H1 (cell line): ENCODE data around the gene FARS2. TPM values are rescaled to one million over a fixed set of nuclear protein-coding genes. Genes with fewer than 3 reads are reported as not detected.

Experiments used
- CTCF ChIA-PET: fragments of 300-600 bp; sonication (Branson Sonifier 250); formaldehyde crosslinking; loops from one replicate; lab custom pipeline; 2021; ENCODE audit not compliant: partially characterized antibody; lab: Charles Lee
- POLR2A ChIA-PET: fragments of 300-600 bp; sonication (Branson Sonifier 250); formaldehyde crosslinking; loops from one replicate; lab custom pipeline; 2021; ENCODE audit warnings: inconsistent platforms; ENCODE audit not compliant: partially characterized antibody; lab: Charles Lee
- DNase-seq, 2 experiments: peaks; one replicate each; pipeline versions ENCODE4 v3.0.0 to v3.0.0-alpha.2; 2010 to 2022; ENCODE audit warnings: low spot score in 2 of 2, low read depth in 1 of 2, mixed read lengths in 1 of 2
- FAIRE-seq: peaks from 2 replicates; lab custom pipeline; 2011; peaks lifted over from hg19 to GRCh38; lab: Jason Lieb, UNC
- H2AFZ ChIP-seq: 2 replicates; pipeline ENCODE4 v1.8.1; 2012; ENCODE audit warnings: low read length, inconsistent platforms
- H2AK5ac ChIP-seq: 2 replicates; pipeline ENCODE4 v1.6.1; 2013; ENCODE audit warnings: low read depth, low read length
- H2BK120ac ChIP-seq: replicated peaks from 2 replicates; pipeline ENCODE3; 2013; ENCODE audit warnings: low read depth, low read length, inconsistent platforms
- H2BK12ac ChIP-seq: 2 replicates; pipeline ENCODE4 v1.6.1; 2013; ENCODE audit warnings: low read depth, low read length
- H2BK15ac ChIP-seq: 2 replicates; pipeline ENCODE4 v1.6.1; 2013; ENCODE audit warnings: low read length
- H2BK20ac ChIP-seq: 2 replicates; pipeline ENCODE4 v1.6.1; 2013; ENCODE audit warnings: low read length
- H2BK5ac ChIP-seq: 2 replicates; pipeline ENCODE4 v1.6.1; 2013; ENCODE audit warnings: low read depth, low read length
- H3K14ac ChIP-seq: 2 replicates; pipeline ENCODE4 v1.6.1; 2013; ENCODE audit warnings: inconsistent platforms; ENCODE audit not compliant: insufficient read length
- H3K18ac ChIP-seq: 2 replicates; pipeline ENCODE4 v1.6.1; 2013; ENCODE audit warnings: low read length; ENCODE audit errors: extremely low read depth
- H3K23ac ChIP-seq: 2 replicates; pipeline ENCODE4 v1.6.1; 2013; ENCODE audit warnings: inconsistent platforms; ENCODE audit not compliant: insufficient read length
- H3K23me2 ChIP-seq: 2 replicates; pipeline ENCODE4 v1.6.1; 2013; ENCODE audit warnings: low read depth, low read length
- H3K27ac ChIP-seq: 2 replicates; pipeline ENCODE4 v1.6.1; 2011; ENCODE audit warnings: low read depth, low read length, inconsistent platforms
- H3K27me3 ChIP-seq, 4 experiments: replicated peaks in 1 of 4; 1 replicate in 1 of 4; 2 replicates in 3 of 4; pipeline versions ENCODE4 v1.6.1 to v1.8.1; 2011 to 2013; ENCODE audit warnings: low read length in 3 of 4, mild to moderate bottlenecking in 3 of 4, inconsistent platforms in 2 of 4, mixed read lengths in 2 of 4, moderate library complexity in 1 of 4; ENCODE audit not compliant: control insufficient read depth in 3 of 4, insufficient read depth in 3 of 4; ENCODE audit errors: extremely low read depth in 1 of 4
- H3K36me3 ChIP-seq, 4 experiments: 2 replicates each; pipeline versions ENCODE4 v1.6.1 to v1.8.1; 2011 to 2013; ENCODE audit warnings: mild to moderate bottlenecking in 4 of 4, low read length in 3 of 4, moderate library complexity in 2 of 4, control low read depth in 1 of 4, inconsistent platforms in 1 of 4; ENCODE audit not compliant: insufficient read depth in 4 of 4, control insufficient read depth in 2 of 4
- H3K4ac ChIP-seq: replicated peaks from 2 replicates; pipeline ENCODE3; 2013; ENCODE audit warnings: low read length, low read depth, mixed read lengths, inconsistent platforms; ENCODE audit not compliant: insufficient read length
- H3K4me1 ChIP-seq, 4 experiments: replicated peaks in 1 of 4; 1 replicate in 1 of 4; 2 replicates in 3 of 4; pipeline versions ENCODE4 v1.6.1 to v1.8.1; 2011 to 2013; ENCODE audit warnings: low read length in 3 of 4, inconsistent platforms in 2 of 4, mixed read lengths in 1 of 4; ENCODE audit not compliant: insufficient read depth in 4 of 4, control insufficient read depth in 3 of 4
- H3K4me2 ChIP-seq, 2 experiments: 2 replicates each; pipeline versions ENCODE4 v1.6.1 to v1.8.1; 2011 to 2013; ENCODE audit warnings: low read depth in 2 of 2, low read length in 2 of 2, control low read depth in 1 of 2, inconsistent platforms in 1 of 2, mild to moderate bottlenecking in 1 of 2; ENCODE audit not compliant: insufficient read depth in 1 of 2
- H3K4me3 ChIP-seq, 4 experiments: fragments of 200-600, 300-600 bp in 1 of 4; sonication (generic), shearing (Covaris generic), sonication (Bioruptor Twin) in 1 of 4; 2 replicates each; pipeline versions ENCODE4 v1.5.1 to v1.8.1; 2011 to 2016; ENCODE audit warnings: low read length in 4 of 4, low read depth in 3 of 4, control low read depth in 2 of 4, inconsistent platforms in 2 of 4, mild to moderate bottlenecking in 2 of 4, mixed read lengths in 1 of 4, moderate library complexity in 1 of 4; ENCODE audit not compliant: insufficient read depth in 2 of 4; ENCODE audit errors: extremely low read depth in 1 of 4
- H3K56ac ChIP-seq: replicated peaks from 2 replicates; pipeline ENCODE3; 2013; ENCODE audit warnings: low read depth, mild to moderate bottlenecking, mixed read lengths, low read length, inconsistent platforms; ENCODE audit not compliant: insufficient read length
- H3K79me1 ChIP-seq: 2 replicates; pipeline ENCODE4 v1.6.1; 2013; ENCODE audit warnings: low read depth, low read length, control low read depth
- H3K79me2 ChIP-seq, 2 experiments: 2 replicates each; pipeline versions ENCODE4 v1.6.1 to v1.8.1; 2012 to 2013; ENCODE audit warnings: low read length in 2 of 2, mild to moderate bottlenecking in 2 of 2, inconsistent platforms in 1 of 2; ENCODE audit not compliant: insufficient read depth in 2 of 2, control insufficient read depth in 1 of 2
- H3K9ac ChIP-seq, 4 experiments: replicated peaks in 1 of 4; 1 replicate in 1 of 4; 2 replicates in 3 of 4; pipeline versions ENCODE4 v1.6.1 to v1.8.1; 2011 to 2013; ENCODE audit warnings: low read depth in 3 of 4, low read length in 3 of 4, control low read depth in 2 of 4, mild to moderate bottlenecking in 2 of 4, moderate library complexity in 2 of 4, inconsistent platforms in 1 of 4; ENCODE audit errors: extremely low read depth in 1 of 4
- H3K9me3 ChIP-seq, 2 experiments: 2 replicates each; pipeline versions ENCODE4 v1.6.1 to v1.8.1; 2012 to 2013; ENCODE audit warnings: mild to moderate bottlenecking in 2 of 2, moderate library complexity in 2 of 2, control low read depth in 1 of 2, inconsistent platforms in 1 of 2, low read depth in 1 of 2, low read length in 1 of 2, mixed read lengths in 1 of 2; ENCODE audit not compliant: insufficient read depth in 2 of 2
- H4K20me1 ChIP-seq, 2 experiments: replicated peaks in 1 of 2; 2 replicates each; pipeline versions ENCODE3 to v1.8.1; 2011 to 2013; ENCODE audit warnings: inconsistent platforms in 2 of 2, low read length in 2 of 2, mild to moderate bottlenecking in 1 of 2; ENCODE audit not compliant: insufficient read depth in 2 of 2, control insufficient read depth in 1 of 2
- H4K5ac ChIP-seq: 2 replicates; pipeline ENCODE4 v1.6.1; 2013; ENCODE audit warnings: low read length, low read depth, mixed read lengths, inconsistent platforms; ENCODE audit not compliant: insufficient read length
- H4K8ac ChIP-seq: 2 replicates; pipeline ENCODE4 v1.8.0; 2013; ENCODE audit warnings: mild to moderate bottlenecking, moderate library complexity, low read length, inconsistent platforms; ENCODE audit not compliant: insufficient read depth; ENCODE audit errors: extremely low read depth
- H4K91ac ChIP-seq: replicated peaks from 2 replicates; pipeline ENCODE3; 2013; ENCODE audit warnings: low read length, mixed read lengths, inconsistent platforms; ENCODE audit not compliant: insufficient read length
- WGBS, 2 experiments: shearing (Covaris generic) in 1 of 2; methylation state at CpG; one replicate each; pipeline versions ENCODE4 v1.1.6 to v1.1.7; 2013 to 2015; ENCODE audit warnings: low lambda C conversion rate in 2 of 2, mixed read lengths in 2 of 2, inconsistent platforms in 1 of 2, low coverage in 1 of 2, missing lambda C conversion rate in 1 of 2; ENCODE audit not compliant: insufficient replicate concordance in 2 of 2, insufficient coverage in 1 of 2, insufficient read length in 1 of 2; ENCODE audit errors: extremely low coverage in 1 of 2, missing lambda C conversion rate in 1 of 2; 5-methylcytosine and 5-hydroxymethylcytosine counted together
- polyA plus RNA-seq, 7 experiments: library from polyadenylated mRNA; depleted of rRNA in 3 of 7; stranded (reverse) in 5 of 7; unstranded in 2 of 7; fragments of >200 nt in 5 of 7; fragments of 200-250 nt in 2 of 7; gene quantifications; 1 replicate in 5 of 7; 2 replicates in 1 of 7; 4 replicates in 1 of 7; pipeline versions ENCODE4 v1.2.1 to v1.2.3, GENCODE V29; 2011 to 2013; ENCODE audit warnings: missing spikeins in 2 of 7, mixed read lengths in 2 of 7
- total RNA-seq: library from RNA; stranded (reverse); fragmentation: NEBNext Ultra II Directional; extraction: Animal tissue kit (Norgen Biotek cat#: 25700); gene quantifications from 2 replicates; pipeline ENCODE4 v1.2.1, GENCODE V29; 2021

The FARS2 gene
- total and polyA plus RNA-seq, 2 of the 8 experiments (the other 6 are each of a cell fraction or from before 2014, with no cell fraction given): 11.7 to 14.4 TPM

DNA sequence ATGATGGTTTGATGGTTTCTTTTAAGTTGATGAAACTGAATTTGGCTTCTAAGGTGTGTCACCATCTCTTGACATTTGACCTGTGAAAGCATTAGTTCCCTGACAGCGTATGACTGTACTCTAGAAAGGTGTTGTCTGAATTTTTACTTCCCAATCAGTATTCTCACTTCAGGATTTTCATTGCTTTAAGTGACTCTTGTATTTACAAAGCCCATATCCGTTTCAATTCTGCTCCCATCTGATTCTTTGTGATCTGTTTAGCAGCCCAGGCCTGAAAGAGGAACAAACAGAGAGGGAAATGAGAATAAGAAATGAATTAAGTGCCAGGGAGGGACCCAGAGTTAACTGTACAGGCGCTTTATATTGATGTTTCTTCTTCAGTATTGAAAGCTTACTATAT is 73.7 kb downstream of the FARS2 start:
- FAIRE-seq: no peak
- POLR2A ChIA-PET: no interaction called here

More for the DNA sequence above, 73.7 kb downstream of the FARS2 start:
- no peak overlapping the region for H3K18ac ChIP-seq
- DNase-seq: no peak
- no peak overlapping the region for H3K4me2 ChIP-seq
- no peak overlapping the region for H2BK15ac ChIP-seq
- H3K23me2 ChIP-seq: no peaks in the 10 kb centered on the region
- peaks cover 0 to 2% of the 10 kb centered on the region in 2 experiments; a peak in 1 of 4 replicates for H3K79me2 ChIP-seq
- H3K27ac ChIP-seq: no peak overlapping the region
- no peak overlapping the region for H3K23ac ChIP-seq
- H4K91ac ChIP-seq: no peak overlapping the region
- no peaks in the 10 kb centered on the region for H3K9me3 ChIP-seq
- H3K9ac ChIP-seq: no peak overlapping the region
- no peak overlapping the region for H2BK20ac ChIP-seq
- H3K4me1 ChIP-seq: no peaks in the 10 kb centered on the region
- no peak overlapping the region for H2AK5ac ChIP-seq
- H2BK120ac ChIP-seq: no peak overlapping the region
- H4K8ac ChIP-seq: no peak overlapping the region
- no peaks in the 10 kb centered on the region for H3K36me3 ChIP-seq
- no peak overlapping the region for H3K14ac ChIP-seq
- H4K5ac ChIP-seq: no peak overlapping the region
- H4K20me1 ChIP-seq: peaks cover 0 to 2% of the 10 kb centered on the region in 2 experiments
- H2BK5ac ChIP-seq: no peak overlapping the region
- no peak overlapping the region for H3K56ac ChIP-seq
- H3K27me3 ChIP-seq: no peaks in the 10 kb centered on the region
- H3K4me3 ChIP-seq: no peak overlapping the region
- H3K4ac ChIP-seq: no peak overlapping the region
- CTCF ChIA-PET: interaction anchor here (1.2 kb wide), 1 partner anchor 32 kb away, joined by 3 read pairs; no protein-coding TSS in a partner anchor
- WGBS, 2 experiments: 62% methylated on average over 3 of the region's 3 CpGs; no CpG with 5 or more reads in 1 of the 2 experiments
- no peaks in the 10 kb centered on the region for H3K79me1 ChIP-seq
- no peak overlapping the region for H2BK12ac ChIP-seq
- no peak overlapping the region for H2AFZ ChIP-seq
